Measurements from ENCODE around the gene ZCCHC14. TPM values are rescaled to one million over a fixed set of nuclear protein-coding genes. Genes with fewer than 3 reads are reported as not detected.

The ZCCHC14 gene
- total and polyA plus RNA-seq, 2 of the 13 experiments (the other 11 are each of a cell fraction or from before 2014, with no cell fraction given), result 12.4 to 12.5 TPM

DNA sequence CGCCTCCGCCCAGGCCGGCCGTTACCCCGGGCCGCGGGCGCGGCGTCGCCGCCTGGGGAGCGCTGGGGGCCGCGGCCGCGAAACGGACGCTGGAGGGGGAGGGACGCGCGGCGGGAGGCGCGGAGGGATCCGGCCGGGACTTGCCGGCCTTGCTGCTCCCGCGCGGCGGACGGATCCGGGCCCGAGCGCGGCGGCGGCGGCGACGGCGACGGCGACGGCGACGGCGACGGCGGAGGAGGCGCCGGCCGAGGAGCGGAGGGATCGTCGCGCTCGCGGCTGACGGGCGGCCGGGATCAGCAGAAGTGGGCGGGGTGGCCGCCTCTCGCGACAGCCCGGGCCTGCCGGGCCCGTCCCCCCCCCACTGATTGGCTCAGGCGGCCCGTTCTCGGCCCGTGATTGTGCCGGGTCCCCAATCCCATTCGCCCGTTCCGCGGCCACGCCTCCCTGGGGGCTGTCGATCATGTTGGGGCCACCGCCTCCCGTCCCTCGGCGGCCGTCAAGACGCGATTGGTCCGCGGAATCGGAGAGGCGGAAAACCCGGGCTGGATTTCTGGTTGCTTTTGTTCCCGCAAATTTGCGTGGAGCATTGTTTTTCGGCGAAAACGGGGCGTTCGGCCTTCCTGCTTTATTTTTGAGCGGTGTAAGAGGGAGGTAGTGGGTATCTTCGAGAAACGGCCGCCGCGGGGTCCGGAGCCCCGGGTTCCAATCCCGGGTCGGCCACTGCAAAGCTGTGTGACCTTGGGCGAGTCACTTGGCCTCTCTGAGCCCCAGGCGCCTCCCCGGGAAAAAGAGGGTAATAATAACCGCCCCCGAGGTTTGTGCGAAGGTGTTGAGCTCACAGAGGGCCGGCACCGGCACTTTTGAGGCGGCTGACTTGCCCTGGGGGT, at the start of gene ZCCHC14 (continued):
- TF ChIP-seq, protein P1, sequence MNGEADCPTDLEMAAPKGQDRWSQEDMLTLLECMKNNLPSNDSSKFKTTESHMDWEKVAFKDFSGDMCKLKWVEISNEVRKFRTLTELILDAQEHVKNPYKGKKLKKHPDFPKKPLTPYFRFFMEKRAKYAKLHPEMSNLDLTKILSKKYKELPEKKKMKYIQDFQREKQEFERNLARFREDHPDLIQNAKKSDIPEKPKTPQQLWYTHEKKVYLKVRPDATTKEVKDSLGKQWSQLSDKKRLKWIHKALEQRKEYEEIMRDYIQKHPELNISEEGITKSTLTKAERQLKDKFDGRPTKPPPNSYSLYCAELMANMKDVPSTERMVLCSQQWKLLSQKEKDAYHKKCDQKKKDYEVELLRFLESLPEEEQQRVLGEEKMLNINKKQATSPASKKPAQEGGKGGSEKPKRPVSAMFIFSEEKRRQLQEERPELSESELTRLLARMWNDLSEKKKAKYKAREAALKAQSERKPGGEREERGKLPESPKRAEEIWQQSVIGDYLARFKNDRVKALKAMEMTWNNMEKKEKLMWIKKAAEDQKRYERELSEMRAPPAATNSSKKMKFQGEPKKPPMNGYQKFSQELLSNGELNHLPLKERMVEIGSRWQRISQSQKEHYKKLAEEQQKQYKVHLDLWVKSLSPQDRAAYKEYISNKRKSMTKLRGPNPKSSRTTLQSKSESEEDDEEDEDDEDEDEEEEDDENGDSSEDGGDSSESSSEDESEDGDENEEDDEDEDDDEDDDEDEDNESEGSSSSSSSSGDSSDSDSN (CRISPR knock-in tag; IDR thresholded peaks at IDR 0.05), result peak; percentile 77; the same call in 1 of the 2 replicates
- TF ChIP-seq, protein P2, sequence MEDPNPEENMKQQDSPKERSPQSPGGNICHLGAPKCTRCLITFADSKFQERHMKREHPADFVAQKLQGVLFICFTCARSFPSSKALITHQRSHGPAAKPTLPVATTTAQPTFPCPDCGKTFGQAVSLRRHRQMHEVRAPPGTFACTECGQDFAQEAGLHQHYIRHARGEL (CRISPR knock-in tag; IDR thresholded peaks at IDR 0.05), result no peak
- TF ChIP-seq ATF7-NPFF (CRISPR knock-in tag; IDR thresholded peaks at IDR 0.05; ENCODE audit: low read depth) (no peak), DNMT3B (CRISPR knock-in tag; conservative IDR thresholded peaks at IDR 0.05) (no peak; the same call in 1 of the 2 replicates), REL (CRISPR knock-in tag; conservative IDR thresholded peaks at IDR 0.05) (no peak), CBX2 (IDR thresholded peaks at IDR 0.05; ENCODE audit: low read depth, low read length) (no peak), CBX2 (CRISPR knock-in tag; IDR thresholded peaks at IDR 0.05; ENCODE audit: low read depth) (no peak), SIN3A (IDR thresholded peaks at IDR 0.05; ENCODE audit: borderline replicate concordance, low read depth, low read length) (no peak; the same call in 1 of the 2 replicates), NFE2L1 (CRISPR knock-in tag; IDR thresholded peaks at IDR 0.05; ENCODE audit: borderline replicate concordance) (no peak), TCF12 (IDR thresholded peaks at IDR 0.05) (no peak), TCF12 (CRISPR knock-in tag; IDR thresholded peaks at IDR 0.05) (no peak), MED13 (CRISPR knock-in tag; IDR thresholded peaks at IDR 0.05) (0 out of 2 replicates have a peak, but pooled peaks have one; percentile 25)
- TF ChIP-seq, protein P3, sequence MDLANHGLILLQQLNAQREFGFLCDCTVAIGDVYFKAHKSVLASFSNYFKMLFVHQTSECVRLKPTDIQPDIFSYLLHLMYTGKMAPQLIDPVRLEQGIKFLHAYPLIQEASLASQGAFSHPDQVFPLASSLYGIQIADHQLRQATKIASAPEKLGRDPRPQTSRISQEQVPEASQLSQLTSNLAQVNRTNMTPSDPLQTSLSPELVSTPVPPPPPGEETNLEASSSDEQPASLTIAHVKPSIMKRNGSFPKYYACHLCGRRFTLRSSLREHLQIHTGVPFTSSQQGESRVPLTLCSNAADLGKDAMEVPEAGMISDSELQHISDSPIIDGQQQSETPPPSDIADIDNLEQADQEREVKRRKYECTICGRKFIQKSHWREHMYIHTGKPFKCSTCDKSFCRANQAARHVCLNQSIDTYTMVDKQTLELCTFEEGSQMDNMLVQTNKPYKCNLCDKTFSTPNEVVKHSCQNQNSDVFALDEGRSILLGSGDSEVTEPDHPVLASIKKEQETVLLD (CRISPR knock-in tag; IDR thresholded peaks at IDR 0.05; ENCODE audit: low read depth), result peak; percentile 100
- TF ChIP-seq, protein P4, sequence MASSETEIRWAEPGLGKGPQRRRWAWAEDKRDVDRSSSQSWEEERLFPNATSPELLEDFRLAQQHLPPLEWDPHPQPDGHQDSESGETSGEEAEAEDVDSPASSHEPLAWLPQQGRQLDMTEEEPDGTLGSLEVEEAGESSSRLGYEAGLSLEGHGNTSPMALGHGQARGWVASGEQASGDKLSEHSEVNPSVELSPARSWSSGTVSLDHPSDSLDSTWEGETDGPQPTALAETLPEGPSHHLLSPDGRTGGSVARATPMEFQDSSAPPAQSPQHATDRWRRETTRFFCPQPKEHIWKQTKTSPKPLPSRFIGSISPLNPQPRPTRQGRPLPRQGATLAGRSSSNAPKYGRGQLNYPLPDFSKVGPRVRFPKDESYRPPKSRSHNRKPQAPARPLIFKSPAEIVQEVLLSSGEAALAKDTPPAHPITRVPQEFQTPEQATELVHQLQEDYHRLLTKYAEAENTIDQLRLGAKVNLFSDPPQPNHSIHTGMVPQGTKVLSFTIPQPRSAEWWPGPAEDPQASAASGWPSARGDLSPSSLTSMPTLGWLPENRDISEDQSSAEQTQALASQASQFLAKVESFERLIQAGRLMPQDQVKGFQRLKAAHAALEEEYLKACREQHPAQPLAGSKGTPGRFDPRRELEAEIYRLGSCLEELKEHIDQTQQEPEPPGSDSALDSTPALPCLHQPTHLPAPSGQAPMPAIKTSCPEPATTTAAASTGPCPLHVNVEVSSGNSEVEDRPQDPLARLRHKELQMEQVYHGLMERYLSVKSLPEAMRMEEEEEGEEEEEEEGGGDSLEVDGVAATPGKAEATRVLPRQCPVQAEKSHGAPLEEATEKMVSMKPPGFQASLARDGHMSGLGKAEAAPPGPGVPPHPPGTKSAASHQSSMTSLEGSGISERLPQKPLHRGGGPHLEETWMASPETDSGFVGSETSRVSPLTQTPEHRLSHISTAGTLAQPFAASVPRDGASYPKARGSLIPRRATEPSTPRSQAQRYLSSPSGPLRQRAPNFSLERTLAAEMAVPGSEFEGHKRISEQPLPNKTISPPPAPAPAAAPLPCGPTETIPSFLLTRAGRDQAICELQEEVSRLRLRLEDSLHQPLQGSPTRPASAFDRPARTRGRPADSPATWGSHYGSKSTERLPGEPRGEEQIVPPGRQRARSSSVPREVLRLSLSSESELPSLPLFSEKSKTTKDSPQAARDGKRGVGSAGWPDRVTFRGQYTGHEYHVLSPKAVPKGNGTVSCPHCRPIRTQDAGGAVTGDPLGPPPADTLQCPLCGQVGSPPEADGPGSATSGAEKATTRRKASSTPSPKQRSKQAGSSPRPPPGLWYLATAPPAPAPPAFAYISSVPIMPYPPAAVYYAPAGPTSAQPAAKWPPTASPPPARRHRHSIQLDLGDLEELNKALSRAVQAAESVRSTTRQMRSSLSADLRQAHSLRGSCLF (CRISPR knock-in tag; IDR thresholded peaks at IDR 0.05; ENCODE audit: borderline replicate concordance), result no peak
- TF ChIP-seq, protein P5, sequence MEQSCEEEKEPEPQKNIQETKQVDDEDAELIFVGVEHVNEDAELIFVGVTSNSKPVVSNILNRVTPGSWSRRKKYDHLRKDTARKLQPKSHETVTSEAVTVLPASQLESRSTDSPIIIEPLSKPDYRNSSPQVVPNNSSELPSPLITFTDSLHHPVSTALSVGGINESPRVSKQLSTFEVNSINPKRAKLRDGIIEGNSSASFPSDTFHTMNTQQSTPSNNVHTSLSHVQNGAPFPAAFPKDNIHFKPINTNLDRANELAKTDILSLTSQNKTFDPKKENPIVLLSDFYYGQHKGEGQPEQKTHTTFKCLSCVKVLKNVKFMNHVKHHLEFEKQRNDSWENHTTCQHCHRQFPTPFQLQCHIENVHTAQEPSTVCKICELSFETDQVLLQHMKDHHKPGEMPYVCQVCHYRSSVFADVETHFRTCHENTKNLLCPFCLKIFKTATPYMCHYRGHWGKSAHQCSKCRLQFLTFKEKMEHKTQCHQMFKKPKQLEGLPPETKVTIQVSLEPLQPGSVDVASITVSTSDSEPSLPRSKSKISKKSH (CRISPR knock-in tag; IDR thresholded peaks at IDR 0.05; ENCODE audit: borderline replicate concordance), result peak; percentile 32; the same call in 1 of the 2 replicates
- TF ChIP-seq, protein P6, sequence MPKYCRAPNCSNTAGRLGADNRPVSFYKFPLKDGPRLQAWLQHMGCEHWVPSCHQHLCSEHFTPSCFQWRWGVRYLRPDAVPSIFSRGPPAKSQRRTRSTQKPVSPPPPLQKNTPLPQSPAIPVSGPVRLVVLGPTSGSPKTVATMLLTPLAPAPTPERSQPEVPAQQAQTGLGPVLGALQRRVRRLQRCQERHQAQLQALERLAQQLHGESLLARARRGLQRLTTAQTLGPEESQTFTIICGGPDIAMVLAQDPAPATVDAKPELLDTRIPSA (CRISPR knock-in tag; IDR thresholded peaks at IDR 0.05; ENCODE audit: borderline replicate concordance), result no peak

All from HepG2 (cell line).